Neural cell (in vitro differentiated cells): Measurements from ENCODE around the gene SEMG2. TPM values are rescaled to one million over a fixed set of nuclear protein-coding genes. Genes with fewer than 3 reads are reported as not detected.

Source experiments
- H2AFZ ChIP-seq: fragments of 200-600, 300-800 bp; sonication (generic), shearing (Covaris generic); 2 replicates; pipeline ENCODE4 v1.6.0; 2014; ENCODE audit warnings: low read depth, mild to moderate bottlenecking, antibody characterized with exemption, low read length, moderate library complexity
- H3F3A ChIP-seq: fragments of 200-600 bp; shearing (Covaris generic); 2 replicates; pipeline ENCODE4 v1.6.1; 2016; ENCODE audit warnings: mild to moderate bottlenecking, moderate library complexity, mixed read lengths, antibody characterized with exemption, low read length; ENCODE audit not compliant: insufficient read depth, poor library complexity, severe bottlenecking
- H3K27ac ChIP-seq: fragments of 200-600, 300-800 bp; sonication (generic), shearing (Covaris generic); 2 replicates; pipeline ENCODE4 v1.5.1; 2014; ENCODE audit warnings: mild to moderate bottlenecking, low read length, moderate library complexity
- H3K27me3 ChIP-seq: fragments of 300-800, 200-600 bp; sonication (generic), shearing (Covaris generic); 2 replicates; pipeline ENCODE4 v1.6.0; 2014; ENCODE audit warnings: mild to moderate bottlenecking, low read depth, low read length, moderate library complexity; ENCODE audit not compliant: insufficient read depth
- H3K36me3 ChIP-seq: fragments of 300-800, 200-600 bp; sonication (generic), shearing (Covaris generic); 2 replicates; pipeline ENCODE4 v1.5.1; 2014; ENCODE audit warnings: mild to moderate bottlenecking, antibody characterized with exemption, low read length, moderate library complexity; ENCODE audit not compliant: insufficient read depth
- H3K4me2 ChIP-seq: fragments of 300-800, 200-600 bp; sonication (generic), shearing (Covaris generic); 2 replicates; pipeline ENCODE4 v1.6.0; 2014; ENCODE audit warnings: mild to moderate bottlenecking, low read length
- H3K4me3 ChIP-seq: fragments of 300-800, 200-600 bp; sonication (generic), shearing (Covaris generic); 2 replicates; pipeline ENCODE4 v1.5.1; 2014; ENCODE audit warnings: mild to moderate bottlenecking, low read length, moderate library complexity
- H3K79me2 ChIP-seq: fragments of 200-600 bp; shearing (Covaris generic); replicated peaks from 2 replicates; pipeline ENCODE4 v1.6.0; 2014; ENCODE audit warnings: mild to moderate bottlenecking, low read length, moderate library complexity; ENCODE audit not compliant: insufficient read depth
- H3K9ac ChIP-seq: fragments of 300-800, 200-600 bp; sonication (generic), shearing (Covaris generic); 2 replicates; pipeline ENCODE4 v1.6.1; 2016; ENCODE audit warnings: mild to moderate bottlenecking, low read length, mixed read lengths
- H3K9me2 ChIP-seq: fragments of 200-600 bp; shearing (Covaris generic); 2 replicates; pipeline ENCODE4 v1.6.1; 2016; ENCODE audit warnings: mild to moderate bottlenecking, low read length, mixed read lengths; ENCODE audit not compliant: insufficient read depth
- H3K9me3 ChIP-seq: fragments of 200-600, 300-800 bp; sonication (generic), shearing (Covaris generic); 2 replicates; pipeline ENCODE4 v1.6.1; 2016; ENCODE audit warnings: mild to moderate bottlenecking, mixed run types, low read length, moderate library complexity, mixed read lengths
- H4K20me1 ChIP-seq: fragments of 200-600 bp; shearing (Covaris generic); 2 replicates; pipeline ENCODE4 v1.6.1; 2016; ENCODE audit warnings: mild to moderate bottlenecking, mixed run types; ENCODE audit not compliant: insufficient read depth
- CTCF ChIP-seq: fragments of 450-650 bp; IDR thresholded peaks from 2 replicates; pipeline ENCODE4 v1.5.1; 2014; ENCODE audit warnings: antibody characterized with exemption, mild to moderate bottlenecking, moderate library complexity; ENCODE audit not compliant: poor library complexity, severe bottlenecking
- EP300 ChIP-seq: fragments of 450-650 bp; conservative IDR thresholded peaks from 2 replicates; pipeline ENCODE4 v1.6.1; 2014; ENCODE audit warnings: antibody characterized with exemption, mild to moderate bottlenecking, moderate library complexity; ENCODE audit not compliant: poor library complexity, severe bottlenecking
- EZH2 ChIP-seq: fragments of 200-600, 300-800 bp; shearing (Covaris generic), sonication (generic); IDR thresholded peaks from 2 replicates; pipeline ENCODE4 v1.6.1; 2014; ENCODE audit warnings: antibody characterized with exemption, low read length, borderline replicate concordance, mild to moderate bottlenecking; ENCODE audit not compliant: insufficient read depth, poor library complexity, severe bottlenecking
- MXI1 ChIP-seq: fragments of 450-650 bp; conservative IDR thresholded peaks from 2 replicates; pipeline ENCODE4 v1.6.1; 2014; ENCODE audit warnings: antibody characterized with exemption, mild to moderate bottlenecking; ENCODE audit not compliant: poor library complexity, severe bottlenecking
- POLR2AphosphoS5 ChIP-seq: IDR thresholded peaks from 2 replicates; pipeline ENCODE4 v1.6.1; 2012
- RAD21 ChIP-seq: fragments of 450-650 bp; conservative IDR thresholded peaks from 2 replicates; pipeline ENCODE4 v1.6.1; 2014; ENCODE audit warnings: antibody characterized with exemption, mild to moderate bottlenecking, moderate library complexity
- REST ChIP-seq: IDR thresholded peaks from 2 replicates; pipeline ENCODE4 v1.6.1; 2012; ENCODE audit warnings: borderline replicate concordance
- SMC3 ChIP-seq: fragments of 450-650 bp; conservative IDR thresholded peaks from 2 replicates; pipeline ENCODE4 v1.6.1; 2014; ENCODE audit warnings: antibody characterized with exemption, mild to moderate bottlenecking, moderate library complexity; ENCODE audit not compliant: poor library complexity
- TAF1 ChIP-seq: IDR thresholded peaks from 2 replicates; pipeline ENCODE4 v1.6.1; 2012; ENCODE audit warnings: low read depth
- polyA plus RNA-seq: library from polyadenylated mRNA; depleted of rRNA; stranded (reverse); fragments of >200 nt; gene quantifications from 2 replicates; pipeline ENCODE4 v1.2.3, GENCODE V29; 2014

SEMG2 gene
- polyA plus RNA-seq, 1 donor from 2014 or later, result not detected

- Histone ChIP-seq H3K4me3 (no peak overlapping the region), H3K9me3 (no peaks in the 10 kb centered on the region), H3K4me2 (no peak overlapping the region), H2AFZ (no peak overlapping the region), H3K9me2 (no peaks in the 10 kb centered on the region), H3K36me3 (no peaks in the 10 kb centered on the region), H3K79me2 (no peaks in the 10 kb centered on the region), H3F3A (no peaks in the 10 kb centered on the region), H3K27ac (no peak overlapping the region), H3K9ac (no peak overlapping the region), H3K27me3 (no peaks in the 10 kb centered on the region), H4K20me1 (no peaks in the 10 kb centered on the region)
- TF ChIP-seq CTCF (no peak), TAF1 (no peak), SMC3 (no peak), MXI1 (no peak), REST (no peak), POLR2AphosphoS5 (no peak), RAD21 (no peak), EZH2 (no peak), EP300 (no peak)
Measured at GRCh38 chr20:45187693-45188092, 33.5 kb upstream of the SEMG2 start.

GRCh38 chr20:45189067-45189609 is 32.0 kb upstream of the SEMG2 start:
- Histone ChIP-seq H3K4me3 (no peak overlapping the region), H3K9ac (no peak overlapping the region), H3K27ac (no peak overlapping the region)

More at GRCh38 chr20:45189067-45189609, 32.0 kb upstream of the SEMG2 start:
- H3K9me3 ChIP-seq, result no peaks in the 10 kb centered on the region
- H3K9me2 ChIP-seq, result no peaks in the 10 kb centered on the region
- no peak overlapping the region for H3K4me2 ChIP-seq
- TF ChIP-seq RAD21 (no peak), MXI1 (no peak), EP300 (no peak), TAF1 (no peak), REST (no peak), POLR2AphosphoS5 (no peak), EZH2 (no peak), CTCF (no peak), SMC3 (no peak)
- H3F3A ChIP-seq, result no peaks in the 10 kb centered on the region
- H4K20me1 ChIP-seq, result no peaks in the 10 kb centered on the region
- H3K27me3 ChIP-seq, result no peaks in the 10 kb centered on the region
- no peaks in the 10 kb centered on the region for H3K36me3 ChIP-seq
- H2AFZ ChIP-seq, result no peak overlapping the region
- H3K79me2 ChIP-seq, result no peaks in the 10 kb centered on the region
